ENCODE measurements around the gene PRAMEF17. TPM values are rescaled to one million over a fixed set of nuclear protein-coding genes. Genes with fewer than 3 reads are reported as not detected.

Gene PRAMEF17
- total RNA-seq, 1 experiment from 2014 or later: not detected

Other genes with a start within 250 kb of the PRAMEF17 start
- gene PRAMEF26, start 233.6 kb upstream of the PRAMEF17 start, total RNA-seq (2021): not detected in 2 replicates
- not detected in 2 replicates for gene HNRNPCL4, start 224.0 kb upstream of the PRAMEF17 start, total RNA-seq (2021)
- gene PRAMEF9, start 217.8 kb upstream of the PRAMEF17 start, total RNA-seq (2021): not detected in 2 replicates
- 0.21 TPM in 1 of 2 replicates, not detected in the other for gene PRAMEF13, start 188.2 kb upstream of the PRAMEF17 start, total RNA-seq (2021)
- gene PRAMEF18, start 163.5 kb upstream of the PRAMEF17 start, total RNA-seq (2021): not detected in 2 replicates
- gene PRAMEF5, start 135.4 kb upstream of the PRAMEF17 start, total RNA-seq (2021): not detected in 2 replicates
- not detected in 2 replicates for gene PRAMEF8, start 104.5 kb upstream of the PRAMEF17 start, total RNA-seq (2021)
- not detected in 2 replicates for gene PRAMEF33, start 86.1 kb upstream of the PRAMEF17 start, total RNA-seq (2021)
- not detected in 2 replicates for gene PRAMEF15, start 74.1 kb upstream of the PRAMEF17 start, total RNA-seq (2021)
- not detected in 2 replicates for gene PRAMEF14, start 42.5 kb upstream of the PRAMEF17 start, total RNA-seq (2021)
- not detected in 2 replicates for gene PRAMEF19, start 17.7 kb upstream of the PRAMEF17 start, total RNA-seq (2021)
- not detected in 2 replicates for gene PRAMEF20, start 20.8 kb downstream of the PRAMEF17 start, total RNA-seq (2021)
- not detected in 2 replicates for gene LRRC38, start 124.4 kb downstream of the PRAMEF17 start, total RNA-seq (2021)
- gene PDPN, start 194.2 kb downstream of the PRAMEF17 start, total RNA-seq (2021): 25.7 and 30.2 TPM in 2 replicates